GM12891 (cell line): ENCODE data around the gene MCM3AP.

Source experiments
- DNase-seq: peaks from one replicate; pipeline ENCODE4 v3.0.0; 2011; ENCODE audit warnings: low spot score; ENCODE audit not compliant: insufficient read length
- FAIRE-seq: peaks from 2 replicates; lab custom pipeline; 2011; peaks lifted over from hg19 to GRCh38; lab: Jason Lieb, UNC
- PAX5 ChIP-seq: IDR thresholded peaks from 2 replicates; pipeline ENCODE4 v1.6.1; 2011; ENCODE audit warnings: low read length, moderate library complexity, mild to moderate bottlenecking; ENCODE audit not compliant: insufficient read depth, severe bottlenecking
- POLR2A ChIP-seq: IDR thresholded peaks from 2 replicates; pipeline ENCODE4 v1.6.1; 2011; ENCODE audit warnings: low read depth, low read length, control low read depth
- POLR2AphosphoS5 ChIP-seq: IDR thresholded peaks from 2 replicates; pipeline ENCODE4 v1.6.1; 2011; ENCODE audit warnings: low read depth, low read length, control low read depth
- POU2F2 ChIP-seq: IDR thresholded peaks from 2 replicates; pipeline ENCODE4 v1.6.1; 2011; ENCODE audit warnings: low read depth, mild to moderate bottlenecking, control low read depth, low read length, moderate library complexity
- SPI1 ChIP-seq: IDR thresholded peaks from 2 replicates; pipeline ENCODE4 v1.6.1; 2011; ENCODE audit warnings: low read depth, low read length, control low read depth
- TAF1 ChIP-seq: IDR thresholded peaks from 2 replicates; pipeline ENCODE4 v1.6.1; 2011; ENCODE audit warnings: low read depth, low read length, control low read depth

Gene MCM3AP

DNA sequence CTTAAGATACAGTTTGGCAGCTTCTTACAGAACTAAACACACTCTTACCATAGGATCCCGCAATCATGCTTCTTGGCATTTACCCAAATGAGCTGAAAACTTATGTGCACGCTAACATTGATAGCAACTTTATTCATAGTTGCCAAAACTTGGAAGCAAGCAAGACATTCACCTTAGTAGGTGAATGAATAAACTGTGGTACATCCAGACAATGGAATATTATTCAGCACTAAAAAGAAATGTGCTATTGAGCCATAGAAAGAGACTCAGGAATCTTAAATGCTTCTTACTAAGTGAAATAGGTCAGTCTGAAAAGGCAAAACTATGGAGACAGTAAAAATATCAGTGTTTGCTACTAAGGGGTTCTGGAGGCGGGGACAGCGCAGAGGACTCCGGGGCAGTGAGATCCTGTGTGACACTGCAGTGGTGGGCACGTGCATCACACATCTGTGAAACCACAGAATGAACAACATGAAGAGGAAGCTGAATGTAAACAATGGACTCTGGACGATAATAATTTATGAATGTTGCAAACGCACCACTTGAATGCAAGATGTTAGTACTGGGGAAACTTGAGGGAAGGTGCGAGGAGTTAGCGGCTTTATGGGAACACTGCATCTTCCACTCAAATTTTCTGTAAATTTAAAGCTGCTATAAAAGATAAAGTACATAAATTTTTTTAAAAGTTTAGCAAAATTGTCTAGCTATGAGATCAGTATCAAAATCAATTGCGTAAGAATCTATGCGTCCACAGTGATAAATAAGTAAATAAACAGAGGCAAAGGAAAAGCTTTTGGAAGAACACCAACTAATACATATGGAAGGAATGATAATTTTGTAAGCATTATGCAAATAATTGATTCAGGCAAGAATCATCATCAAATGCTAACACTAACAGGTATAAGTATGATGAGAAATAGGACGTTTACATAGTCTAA lies 85.7 kb downstream of the MCM3AP start:
- TF ChIP-seq TAF1 (no peak), PAX5 (no peak), POU2F2 (no peak), POLR2A (no peak), POLR2AphosphoS5 (no peak), SPI1 (no peak)
- no peak for DNase-seq
- FAIRE-seq: no peak

DNA sequence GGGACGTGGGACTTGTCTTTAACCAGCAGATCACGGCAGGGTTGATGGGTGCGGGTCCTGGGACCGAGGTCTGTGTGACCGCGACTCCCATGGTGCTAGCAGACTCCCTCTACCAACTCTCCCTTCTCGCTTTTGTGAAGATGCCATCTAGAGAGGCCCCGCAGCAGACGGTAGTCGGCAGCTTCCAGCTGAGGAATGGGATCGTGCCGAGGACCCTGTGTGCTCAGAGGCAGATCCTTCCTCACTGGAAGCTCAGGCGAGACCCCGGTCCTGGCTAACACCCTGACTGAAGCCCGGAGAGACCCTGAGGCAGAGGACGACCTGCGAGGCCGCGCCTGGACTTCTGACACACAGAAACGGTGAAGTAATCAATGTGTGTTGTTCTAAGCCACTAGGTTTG lies 88.7 kb downstream of the MCM3AP start:
- FAIRE-seq (no peak), DNase-seq (no peak)
- TF ChIP-seq SPI1: no peak
- TF ChIP-seq POLR2AphosphoS5: no peak
- TF ChIP-seq TAF1: no peak
- no peak for TF ChIP-seq POLR2A
- no peak for TF ChIP-seq PAX5
- TF ChIP-seq POU2F2: no peak

DNA sequence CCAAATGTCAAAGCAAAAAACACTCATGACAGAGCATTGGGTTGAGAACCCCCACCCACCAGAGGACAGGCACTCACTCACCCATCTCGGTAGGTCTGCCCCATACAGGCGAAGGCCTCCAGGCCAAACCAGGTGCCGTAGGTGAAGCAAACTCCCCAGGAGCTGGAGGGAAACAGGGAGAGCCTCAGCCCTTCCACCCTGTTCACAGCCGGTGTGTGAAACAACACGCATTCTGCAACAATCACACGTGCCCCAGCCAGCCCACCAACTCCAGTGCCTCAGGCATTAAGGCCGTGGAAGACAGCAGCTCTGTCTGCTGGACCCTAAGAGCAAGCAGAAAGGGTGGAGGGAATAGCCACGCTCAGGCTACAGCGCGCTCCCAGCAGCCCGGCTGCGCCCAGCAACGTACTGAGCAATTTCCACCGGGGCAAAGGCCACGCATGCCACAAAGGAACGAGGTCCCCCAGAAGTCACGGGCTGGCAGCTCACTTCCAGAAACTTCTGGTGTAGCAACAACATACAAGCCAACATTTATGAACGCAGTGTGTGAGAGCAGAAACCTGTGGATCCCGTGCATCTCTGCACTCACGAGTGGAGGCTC lies 89.7 kb downstream of the MCM3AP start:
- no peak for FAIRE-seq
- DNase-seq: no peak
- TF ChIP-seq POLR2AphosphoS5 (no peak), POU2F2 (no peak), SPI1 (no peak), PAX5 (no peak), POLR2A (no peak), TAF1 (no peak)

DNA sequence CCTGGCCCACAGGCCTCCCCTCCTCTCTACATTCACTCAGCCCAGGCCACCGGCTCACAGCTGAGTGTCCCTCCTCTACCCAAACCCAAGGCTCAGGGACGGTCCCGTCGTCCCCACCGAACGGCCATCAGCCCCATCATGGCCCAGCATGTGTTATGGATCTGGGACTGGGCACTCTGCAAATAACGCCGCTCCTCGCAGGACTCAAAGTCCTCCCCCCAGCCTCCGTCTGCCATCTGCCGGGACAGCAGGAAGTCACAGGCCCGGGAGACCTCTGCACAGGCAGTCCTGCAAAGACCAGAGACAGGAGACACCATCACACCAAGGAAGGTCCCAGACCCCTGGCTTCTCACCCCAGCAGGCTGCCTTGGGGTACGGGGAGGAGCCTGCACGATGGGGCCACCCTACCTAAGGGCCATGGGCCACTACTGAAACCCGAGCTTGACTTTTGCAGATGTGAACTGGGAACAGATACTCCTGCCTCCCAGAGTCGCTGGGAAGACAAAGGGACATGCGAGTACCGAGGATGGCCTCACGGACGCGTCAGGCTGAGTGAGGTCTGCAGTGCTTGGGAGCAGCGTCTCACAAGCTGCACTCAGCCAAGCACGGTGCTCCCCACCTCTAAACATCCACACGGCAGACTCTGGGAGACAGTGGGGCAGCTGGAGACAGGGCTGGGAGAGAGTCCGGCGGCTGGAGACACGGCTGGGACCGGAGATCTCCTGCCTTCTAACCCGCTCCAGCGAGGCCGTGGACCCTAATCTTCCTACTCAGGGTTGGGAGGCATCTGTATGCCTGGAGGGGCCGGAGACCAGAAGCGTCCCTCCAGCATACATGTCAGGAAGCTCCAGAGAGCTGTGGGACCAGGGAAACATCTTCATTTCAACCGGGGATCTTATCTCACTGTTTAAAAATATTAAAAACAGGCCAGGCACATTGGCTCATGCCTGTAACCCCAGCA lies 90.8 kb downstream of the MCM3AP start:
- FAIRE-seq (no peak), DNase-seq (no peak)
- TF ChIP-seq PAX5: no peak
- no peak for TF ChIP-seq POLR2AphosphoS5
- no peak for TF ChIP-seq POU2F2

- FAIRE-seq: no peak
- no peak for DNase-seq
- TF ChIP-seq POU2F2 (no peak), TAF1 (no peak), SPI1 (no peak), POLR2AphosphoS5 (no peak), PAX5 (no peak), POLR2A (no peak; the same call in 1 of the 2 replicates)
Observed at GRCh38 chr21:46193829-46194373, 91.5 kb downstream of the MCM3AP start.

DNA sequence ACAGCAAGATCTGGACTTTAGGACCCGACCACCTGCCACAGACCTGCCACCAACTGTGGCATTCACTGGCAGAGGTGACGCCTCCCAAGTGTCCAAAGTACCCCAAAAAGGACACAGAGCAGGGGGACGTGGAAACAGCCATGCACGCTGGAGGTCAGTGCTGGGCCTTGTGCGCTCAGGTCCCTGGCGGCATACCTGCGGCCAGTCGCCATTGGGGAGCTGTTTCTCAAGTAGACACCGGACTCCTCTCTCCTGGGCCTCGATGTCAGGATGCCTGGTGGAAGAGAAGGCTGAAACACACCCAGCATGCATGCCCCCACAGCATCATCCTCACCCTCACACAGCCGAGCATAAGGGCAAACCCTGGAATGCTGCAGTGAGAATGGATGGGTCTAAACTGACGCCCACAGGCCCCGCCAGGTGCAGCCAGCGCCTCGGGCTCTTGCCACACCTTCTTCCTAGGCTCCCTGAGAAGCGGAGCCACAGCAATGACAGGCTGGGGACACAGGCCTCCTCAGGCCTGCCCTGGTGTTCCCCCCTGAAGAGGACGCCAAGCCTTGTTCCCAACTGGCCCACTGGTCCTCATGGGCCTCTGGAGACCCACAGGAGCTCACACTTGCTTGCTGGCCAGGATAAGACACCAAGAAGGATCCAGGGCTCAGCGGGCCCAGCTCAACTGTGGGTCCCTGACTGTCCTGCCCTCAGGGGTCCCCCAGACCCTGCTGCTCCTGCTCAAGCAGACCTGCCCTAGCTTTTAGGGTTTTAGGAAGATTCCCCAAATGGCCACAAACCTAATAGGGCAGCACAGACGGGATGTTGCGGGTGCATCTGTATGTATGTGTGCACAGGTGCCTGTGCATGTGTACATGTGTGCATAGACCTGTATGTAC lies 93.5 kb downstream of the MCM3AP start:
- DNase-seq (no peak), FAIRE-seq (no peak)
- TF ChIP-seq PAX5: no peak
- no peak for TF ChIP-seq POLR2AphosphoS5
- no peak for TF ChIP-seq POLR2A
- TF ChIP-seq SPI1: no peak
- TF ChIP-seq POU2F2: no peak
- TF ChIP-seq TAF1: no peak

DNA sequence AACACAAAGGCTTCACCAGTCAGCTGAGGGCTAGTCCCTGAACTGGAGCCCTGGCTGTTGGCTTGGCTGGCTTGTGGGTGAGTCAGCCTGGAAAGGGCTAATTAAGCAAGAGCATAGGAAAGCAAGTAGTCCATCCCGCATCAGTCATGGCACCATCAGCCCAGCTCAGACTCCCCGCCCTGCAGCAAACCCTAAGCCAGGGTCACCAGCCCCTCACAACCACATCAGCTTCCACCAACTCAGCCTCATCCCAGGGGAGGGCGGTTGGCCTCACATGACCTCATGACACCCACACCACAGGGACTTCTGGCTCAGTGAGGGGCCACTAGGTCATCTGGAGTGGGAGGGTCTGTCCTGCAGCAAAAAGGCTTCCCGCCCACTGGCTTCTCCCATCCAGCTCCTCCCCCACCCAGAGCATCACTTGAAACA lies 94.1 kb downstream of the MCM3AP start:
- no peak for TF ChIP-seq POLR2AphosphoS5
- no peak for TF ChIP-seq SPI1
- no peak for TF ChIP-seq POU2F2
- no peak for TF ChIP-seq TAF1
- TF ChIP-seq POLR2A: no peak
- TF ChIP-seq PAX5: no peak
- FAIRE-seq (no peak), DNase-seq (no peak)

- DNase-seq (no peak), FAIRE-seq (no peak)
- TF ChIP-seq POLR2A (no peak), POU2F2 (no peak), TAF1 (no peak), POLR2AphosphoS5 (no peak), SPI1 (no peak), PAX5 (no peak)
Observed at GRCh38 chr21:46190491-46191131, 94.8 kb downstream of the MCM3AP start.
